HCT116 (cell line): ENCODE data around the gene OCA2. TPM values are rescaled to one million over a fixed set of nuclear protein-coding genes. Genes with fewer than 3 reads are reported as not detected.

Experiments used
- ATAC-seq: fragments of 200-7000 bp; cut with Tn5 transposase; 2 replicates; pipeline ENCODE4 v1.9.1; 2020; ENCODE audit warnings: mild to moderate bottlenecking, moderate library complexity
- BruUV-seq: library from RNA; stranded (reverse); fragments of 400-500 nt; replicated peaks from 2 replicates; lab custom pipeline; 2021; lab: Mats Ljungman, UMichigan
- CTCF ChIA-PET: fragments of 300-600 bp; sonication (Branson Sonifier 250); formaldehyde crosslinking; loops from one replicate; lab custom pipeline; 2021; ENCODE audit warnings: antibody characterized with exemption; lab: Charles Lee
- POLR2A ChIA-PET: fragments of 300-600, 350-600 bp; sonication (Branson Sonifier 250); formaldehyde crosslinking; loops from one replicate; lab custom pipeline; 2021; ENCODE audit warnings: antibody characterized with exemption; lab: Charles Lee
- RAD21 ChIA-PET, 2 experiments: fragments of 300-600 bp; sonication (Branson Sonifier 250); formaldehyde crosslinking; loops; one replicate each; lab custom pipeline; 2023; ENCODE audit warnings: low total read pairs in 2 of 2; ENCODE audit not compliant: uncharacterized antibody in 2 of 2, unreplicated experiment in 2 of 2, low non-redundant PET in 1 of 2; lab: Charles Lee
- DNase-seq: peaks from one replicate; pipeline ENCODE4 v3.0.0-alpha.2; 2010; ENCODE audit warnings: low read depth, low spot score
- H2AFZ ChIP-seq: fragments of 200-600 bp; shearing (Covaris generic), sonication (generic); 2 replicates; pipeline ENCODE4 v1.6.1; 2017; ENCODE audit warnings: low read depth, mixed run types, mixed read lengths, antibody characterized with exemption, low read length; ENCODE audit not compliant: poor library complexity, severe bottlenecking
- H3K27ac ChIP-seq: 2 replicates; pipeline ENCODE4 v1.5.1; 2012; ENCODE audit warnings: low read depth, low read length
- H3K27me3 ChIP-seq: fragments of 200-600 bp; sonication (generic); 2 replicates; pipeline ENCODE4 v1.6.1; 2016; ENCODE audit warnings: mixed run types, low read length, mixed read lengths; ENCODE audit not compliant: insufficient read depth
- H3K36me3 ChIP-seq, 2 experiments: fragments of 200-500 bp in 1 of 2; fragments of 200-600 bp in 1 of 2; sonication (Bioruptor generic) in 1 of 2; sonication (generic) in 1 of 2; 2 replicates each; pipeline versions ENCODE4 v1.5.1 to v1.6.1; 2014 to 2016; ENCODE audit warnings: low read length in 2 of 2, inconsistent platforms in 1 of 2, mixed read lengths in 1 of 2, mixed run types in 1 of 2; ENCODE audit not compliant: insufficient read depth in 2 of 2, control insufficient read depth in 1 of 2
- H3K4me1 ChIP-seq, 2 experiments: fragments of 200-600 bp in 1 of 2; sonication (generic) in 1 of 2; 2 replicates each; pipeline versions ENCODE4 v1.5.1 to v1.6.1; 2012 to 2017; ENCODE audit warnings: low read length in 2 of 2, inconsistent platforms in 1 of 2, mild to moderate bottlenecking in 1 of 2, mixed read lengths in 1 of 2, mixed run types in 1 of 2, moderate library complexity in 1 of 2; ENCODE audit not compliant: insufficient read depth in 2 of 2, control insufficient read depth in 1 of 2
- H3K4me2 ChIP-seq: fragments of 200-600 bp; sonication (generic); 2 replicates; pipeline ENCODE4 v1.6.1; 2017; ENCODE audit warnings: mixed run types, low read length, mixed read lengths
- H3K4me3 ChIP-seq, 2 experiments: fragments of 200-600 bp in 1 of 2; sonication (generic) in 1 of 2; replicated peaks in 1 of 2; 2 replicates each; pipeline ENCODE4 v1.5.1; 2011 to 2016; ENCODE audit warnings: low read length in 2 of 2, control low read depth in 1 of 2, low read depth in 1 of 2, mild to moderate bottlenecking in 1 of 2, mixed read lengths in 1 of 2, mixed run types in 1 of 2
- H3K79me2 ChIP-seq: fragments of 200-600 bp; sonication (generic); 2 replicates; pipeline ENCODE4 v1.6.1; 2017; ENCODE audit warnings: mild to moderate bottlenecking, mixed run types, low read length, moderate library complexity, mixed read lengths; ENCODE audit not compliant: insufficient read depth
- H3K9ac ChIP-seq: fragments of 200-600 bp; sonication (generic); 2 replicates; pipeline ENCODE4 v1.6.1; 2016; ENCODE audit warnings: low read length, mixed read lengths
- H3K9me2 ChIP-seq: fragments of 200-600 bp; sonication (generic), shearing (Covaris generic); 2 replicates; pipeline ENCODE4 v1.6.1; 2017; ENCODE audit warnings: mixed run types, mild to moderate bottlenecking, moderate library complexity; ENCODE audit not compliant: insufficient read depth
- H3K9me3 ChIP-seq, 2 experiments: fragments of 200-500 bp in 1 of 2; fragments of 200-600 bp in 1 of 2; sonication (Bioruptor generic) in 1 of 2; sonication (generic) in 1 of 2; 2 replicates each; pipeline ENCODE4 v1.6.1; 2014 to 2017; ENCODE audit warnings: low read length in 2 of 2, mixed read lengths in 2 of 2, inconsistent platforms in 1 of 2, low read depth in 1 of 2, mild to moderate bottlenecking in 1 of 2, mixed run types in 1 of 2, moderate library complexity in 1 of 2; ENCODE audit not compliant: control insufficient read depth in 1 of 2, insufficient read depth in 1 of 2
- H4K20me1 ChIP-seq: fragments of 200-600 bp; sonication (generic), shearing (Covaris generic); 2 replicates; pipeline ENCODE4 v1.6.1; 2017; ENCODE audit warnings: mixed run types, mild to moderate bottlenecking, moderate library complexity; ENCODE audit not compliant: insufficient read depth
- CEBPB ChIP-seq: IDR thresholded peaks from 2 replicates; pipeline ENCODE4 v1.6.1; 2012; ENCODE audit warnings: low read depth
- EGR1 ChIP-seq: IDR thresholded peaks from 2 replicates; pipeline ENCODE4 v1.6.1; 2012; ENCODE audit warnings: low read depth
- ELF1 ChIP-seq: IDR thresholded peaks from 2 replicates; pipeline ENCODE4 v1.6.1; 2012; ENCODE audit warnings: low read depth, borderline replicate concordance
- EZH2 ChIP-seq: fragments of 200-600 bp; sonication (generic); IDR thresholded peaks from 2 replicates; pipeline ENCODE4 v1.6.1; 2017; ENCODE audit warnings: antibody characterized with exemption, mixed run types
- EZH2phosphoT487 ChIP-seq: fragments of 200-600 bp; IDR thresholded peaks from 2 replicates; pipeline ENCODE4 v1.6.1; 2018; ENCODE audit warnings: antibody characterized with exemption, borderline replicate concordance
- FOSL1 ChIP-seq: IDR thresholded peaks from 2 replicates; pipeline ENCODE4 v1.6.1; 2012; ENCODE audit warnings: low read depth
- JUND ChIP-seq: IDR thresholded peaks from 2 replicates; pipeline ENCODE4 v1.6.1; 2012
- REST ChIP-seq: IDR thresholded peaks from 2 replicates; pipeline ENCODE4 v1.6.1; 2012; ENCODE audit warnings: low read depth
- SIN3A ChIP-seq: IDR thresholded peaks from 2 replicates; pipeline ENCODE4 v1.6.1; 2012; ENCODE audit warnings: low read depth
- SP1 ChIP-seq: IDR thresholded peaks from 2 replicates; pipeline ENCODE4 v1.6.1; 2012; ENCODE audit warnings: low read depth
- SRF ChIP-seq: IDR thresholded peaks from 2 replicates; pipeline ENCODE4 v1.6.1; 2012; ENCODE audit warnings: low read depth
- TCF7L2 ChIP-seq: IDR thresholded peaks from 2 replicates; pipeline ENCODE4 v1.7.0; 2011; ENCODE audit warnings: borderline replicate concordance, inconsistent platforms; ENCODE audit not compliant: insufficient read depth, insufficient read length; ENCODE audit errors: extremely low read depth
- YY1 ChIP-seq: IDR thresholded peaks from 2 replicates; pipeline ENCODE4 v1.6.1; 2011; ENCODE audit warnings: low read length, low read depth, moderate library complexity, mild to moderate bottlenecking; ENCODE audit not compliant: insufficient replicate concordance; ENCODE audit errors: extremely low read depth
- ZFX ChIP-seq: fragments of 450-650 bp; IDR thresholded peaks from 2 replicates; pipeline ENCODE4 v1.6.1; 2017
- ZNF274 ChIP-seq: fragments of 200-500 bp; sonication (Bioruptor generic); IDR thresholded peaks from 2 replicates; pipeline ENCODE4 v1.6.1; 2014; ENCODE audit warnings: mild to moderate bottlenecking, low read depth, low read length, inconsistent platforms
- intact Hi-C: fragments of 100-400 bp; cut with micrococcal nuclease; formaldehyde crosslinking; loops from 2 replicates; pipeline ENCODE4 v1.10.0; 2022
- total RNA-seq: library from RNA; stranded (reverse); gene quantifications from one replicate; pipeline ENCODE4 v1.2.1, GENCODE V29; 2021; ENCODE audit not compliant: unreplicated experiment
- TF ChIP-seq, protein P1 (sequence below): IDR thresholded peaks from 2 replicates; pipeline ENCODE4 v1.6.1; 2012
- TF ChIP-seq, protein P2 (sequence below), 3 experiments: fragments of 200-600 bp in 1 of 3; sonication (generic) in 1 of 3; IDR thresholded peaks in 2 of 3; conservative IDR thresholded peaks in 1 of 3; 2 replicates each; pipeline ENCODE4 v1.5.1; 2012 to 2017; ENCODE audit warnings: low read depth in 2 of 3, low read length in 2 of 3, antibody characterized with exemption in 1 of 3, borderline replicate concordance in 1 of 3, control low read depth in 1 of 3, mild to moderate bottlenecking in 1 of 3, mixed read lengths in 1 of 3, mixed run types in 1 of 3, moderate library complexity in 1 of 3; ENCODE audit not compliant: insufficient read depth in 1 of 3

The OCA2 gene
- total RNA-seq, 1 experiment from 2014 or later = not detected

- BruUV-seq = no TSS peak
- ATAC-seq = no peak
- intact Hi-C loops = no loop called here
- no peak for DNase-seq
- Histone ChIP-seq H3K36me3 (no peaks in the 10 kb centered on the region), H3K9ac (no peak overlapping the region), H3K27ac (no peak overlapping the region), H2AFZ (no peak overlapping the region), H3K27me3 (no peaks in the 10 kb centered on the region), H3K79me2 (no peaks in the 10 kb centered on the region), H3K4me3 (no peak overlapping the region), H3K9me2 (no peaks in the 10 kb centered on the region), H3K4me1 (no peaks in the 10 kb centered on the region), H3K4me2 (no peak overlapping the region), H3K9me3 (no peaks in the 10 kb centered on the region), H4K20me1 (no peaks in the 10 kb centered on the region)
- ChIA-PET CTCF (no interaction called here), RAD21 (no interaction called here), POLR2A (no interaction called here)
- no peak for TF ChIP-seq EZH2phosphoT487
- TF ChIP-seq YY1 = no peak
- no peak for TF ChIP-seq SRF
- no peak for TF ChIP-seq FOSL1
- no peak for TF ChIP-seq ZFX
- TF ChIP-seq ZNF274 = no peak
- no peak for TF ChIP-seq EGR1
- no peak for TF ChIP-seq REST
- TF ChIP-seq CEBPB = no peak
- TF ChIP-seq, protein P1, sequence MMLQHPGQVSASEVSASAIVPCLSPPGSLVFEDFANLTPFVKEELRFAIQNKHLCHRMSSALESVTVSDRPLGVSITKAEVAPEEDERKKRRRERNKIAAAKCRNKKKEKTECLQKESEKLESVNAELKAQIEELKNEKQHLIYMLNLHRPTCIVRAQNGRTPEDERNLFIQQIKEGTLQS = no peak
- TF ChIP-seq SP1 = no peak
- no peak for TF ChIP-seq JUND
- TF ChIP-seq TCF7L2 = no peak
- TF ChIP-seq SIN3A = no peak
- TF ChIP-seq ELF1 = no peak
- TF ChIP-seq, protein P2, sequence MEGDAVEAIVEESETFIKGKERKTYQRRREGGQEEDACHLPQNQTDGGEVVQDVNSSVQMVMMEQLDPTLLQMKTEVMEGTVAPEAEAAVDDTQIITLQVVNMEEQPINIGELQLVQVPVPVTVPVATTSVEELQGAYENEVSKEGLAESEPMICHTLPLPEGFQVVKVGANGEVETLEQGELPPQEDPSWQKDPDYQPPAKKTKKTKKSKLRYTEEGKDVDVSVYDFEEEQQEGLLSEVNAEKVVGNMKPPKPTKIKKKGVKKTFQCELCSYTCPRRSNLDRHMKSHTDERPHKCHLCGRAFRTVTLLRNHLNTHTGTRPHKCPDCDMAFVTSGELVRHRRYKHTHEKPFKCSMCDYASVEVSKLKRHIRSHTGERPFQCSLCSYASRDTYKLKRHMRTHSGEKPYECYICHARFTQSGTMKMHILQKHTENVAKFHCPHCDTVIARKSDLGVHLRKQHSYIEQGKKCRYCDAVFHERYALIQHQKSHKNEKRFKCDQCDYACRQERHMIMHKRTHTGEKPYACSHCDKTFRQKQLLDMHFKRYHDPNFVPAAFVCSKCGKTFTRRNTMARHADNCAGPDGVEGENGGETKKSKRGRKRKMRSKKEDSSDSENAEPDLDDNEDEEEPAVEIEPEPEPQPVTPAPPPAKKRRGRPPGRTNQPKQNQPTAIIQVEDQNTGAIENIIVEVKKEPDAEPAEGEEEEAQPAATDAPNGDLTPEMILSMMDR (IDR thresholded peaks at IDR 0.05 in 2 of 3, conservative IDR thresholded peaks at IDR 0.05 in 1 of 3; ENCODE audit: borderline replicate concordance in 1 of 3, insufficient read depth in 1 of 3, low read depth in 2 of 3, low read length in 2 of 3) = no peak
- no peak for TF ChIP-seq EZH2
Observed at GRCh38 chr15:28002136-28002861, 96.8 kb downstream of the OCA2 start.
